Measurements from ENCODE around the gene PCDH9.

Gene PCDH9

GRCh38 chr13:66354879-66355751, 875.0 kb downstream of the PCDH9 start:
- DNase-seq: no peak

- no peak for DNase-seq
Measured at GRCh38 chr13:66353664-66354063, 876.5 kb downstream of the PCDH9 start.

- no peak for DNase-seq
Measured at GRCh38 chr13:66349966-66350365, 880.2 kb downstream of the PCDH9 start.

- DNase-seq: no peak
Measured at GRCh38 chr13:66348745-66349690, 881.1 kb downstream of the PCDH9 start.

GRCh38 chr13:66347486-66348117, 882.5 kb downstream of the PCDH9 start:
- no peak for DNase-seq

- DNase-seq: no peak
Measured at GRCh38 chr13:66345971-66346370, 884.2 kb downstream of the PCDH9 start.

- DNase-seq: no peak
Measured at GRCh38 chr13:66345518-66345810, 884.7 kb downstream of the PCDH9 start.

GRCh38 chr13:66344805-66345517, 885.2 kb downstream of the PCDH9 start:
- DNase-seq: no peak

- no peak for DNase-seq
Measured at GRCh38 chr13:66343224-66343828, 886.8 kb downstream of the PCDH9 start.

GRCh38 chr13:66341635-66342377, 888.3 kb downstream of the PCDH9 start:
- DNase-seq: no peak

- no peak for DNase-seq
Measured at GRCh38 chr13:66339214-66339613, 890.9 kb downstream of the PCDH9 start.

- DNase-seq: no peak
Measured at GRCh38 chr13:66338542-66338941, 891.6 kb downstream of the PCDH9 start.

GRCh38 chr13:66335626-66336025, 894.5 kb downstream of the PCDH9 start:
- DNase-seq: no peak

- no peak for DNase-seq
Measured at GRCh38 chr13:66329988-66330451, 900.1 kb downstream of the PCDH9 start.

GRCh38 chr13:66328476-66328875, 901.7 kb downstream of the PCDH9 start:
- no peak for DNase-seq

GRCh38 chr13:66323745-66324347, 906.3 kb downstream of the PCDH9 start:
- DNase-seq: no peak

- DNase-seq: no peak
Measured at GRCh38 chr13:66322936-66323335, 907.2 kb downstream of the PCDH9 start.

GRCh38 chr13:66322193-66322740, 907.9 kb downstream of the PCDH9 start:
- DNase-seq: no peak

- DNase-seq: no peak
Measured at GRCh38 chr13:66314911-66315310, 915.2 kb downstream of the PCDH9 start.

GRCh38 chr13:66313413-66313812, 916.7 kb downstream of the PCDH9 start:
- no peak for DNase-seq
